Adipocyte (in vitro differentiated cells): ENCODE results near the gene C6orf141.

ENCODE experiments used
- DNase-seq: peaks from one replicate; pipeline ENCODE4 v3.0.0-alpha.2; 2015; ENCODE audit warnings: low read depth
- H3K27me3 ChIP-seq: replicated peaks from 2 replicates; pipeline ENCODE4 v1.7.0; 2013; ENCODE audit warnings: mild to moderate bottlenecking, low read length, moderate library complexity; ENCODE audit not compliant: control insufficient read depth, insufficient read depth
- H3K36me3 ChIP-seq: 2 replicates; pipeline ENCODE4 v1.7.0; 2013; ENCODE audit warnings: low read length, mild to moderate bottlenecking, moderate library complexity; ENCODE audit not compliant: control insufficient read depth, insufficient read depth, severe bottlenecking
- H3K4me1 ChIP-seq: 2 replicates; pipeline ENCODE4 v1.7.0; 2013; ENCODE audit warnings: mild to moderate bottlenecking, low read length, moderate library complexity; ENCODE audit not compliant: control insufficient read depth, insufficient read depth
- H3K4me3 ChIP-seq: 2 replicates; pipeline ENCODE4 v1.7.0; 2013; ENCODE audit warnings: mild to moderate bottlenecking, low read length, moderate library complexity
- H3K9ac ChIP-seq: 2 replicates; pipeline ENCODE4 v1.7.0; 2013; ENCODE audit warnings: mild to moderate bottlenecking, low read length, moderate library complexity
- H3K9me3 ChIP-seq: 2 replicates; pipeline ENCODE4 v1.7.0; 2013; ENCODE audit warnings: mild to moderate bottlenecking, low read length, moderate library complexity; ENCODE audit not compliant: control insufficient read depth

The C6orf141 gene

GRCh38 chr6:49555951-49556350 lies 5.5 kb downstream of the C6orf141 start:
- no peak overlapping the region for H3K9ac ChIP-seq
- H3K4me3 ChIP-seq, result no peak overlapping the region
- H3K4me1 ChIP-seq, result peaks cover 17% of the 10 kb centered on the region
- no peaks in the 10 kb centered on the region for H3K9me3 ChIP-seq
- peaks cover 18% of the 10 kb centered on the region for H3K27me3 ChIP-seq
- no peaks in the 10 kb centered on the region for H3K36me3 ChIP-seq
- DNase-seq, result no peak

- no peak overlapping the region for H3K9ac ChIP-seq
- no peaks in the 10 kb centered on the region for H3K36me3 ChIP-seq
- peaks cover 13% of the 10 kb centered on the region for H3K4me1 ChIP-seq
- DNase-seq, result no peak
- H3K27me3 ChIP-seq, result peaks cover 14% of the 10 kb centered on the region
- H3K9me3 ChIP-seq, result no peaks in the 10 kb centered on the region
- no peak overlapping the region for H3K4me3 ChIP-seq
These were observed 6.0 kb downstream of the C6orf141 start for GRCh38 chr6:49556429-49556837.

- peaks cover 6% of the 10 kb centered on the region for H3K27me3 ChIP-seq
- no peak overlapping the region for H3K9ac ChIP-seq
- H3K36me3 ChIP-seq, result no peaks in the 10 kb centered on the region
- H3K9me3 ChIP-seq, result no peaks in the 10 kb centered on the region
- no peak for DNase-seq
- peaks cover 9% of the 10 kb centered on the region for H3K4me1 ChIP-seq
- H3K4me3 ChIP-seq, result no peak overlapping the region
These were observed 6.7 kb downstream of the C6orf141 start for GRCh38 chr6:49557177-49557576.

- H3K9me3 ChIP-seq, result no peaks in the 10 kb centered on the region
- H3K4me1 ChIP-seq, result peaks cover 9% of the 10 kb centered on the region
- no peaks in the 10 kb centered on the region for H3K27me3 ChIP-seq
- DNase-seq, result no peak
- no peaks in the 10 kb centered on the region for H3K36me3 ChIP-seq
- no peak overlapping the region for H3K4me3 ChIP-seq
- no peak overlapping the region for H3K9ac ChIP-seq
These were observed 7.8 kb downstream of the C6orf141 start for GRCh38 chr6:49558238-49558637.

- peaks cover 4% of the 10 kb centered on the region for H3K27me3 ChIP-seq
- H3K36me3 ChIP-seq, result no peaks in the 10 kb centered on the region
- DNase-seq, result no peak
- H3K4me1 ChIP-seq, result no peaks in the 10 kb centered on the region
- no peak overlapping the region for H3K9ac ChIP-seq
- H3K9me3 ChIP-seq, result no peaks in the 10 kb centered on the region
- H3K4me3 ChIP-seq, result no peak overlapping the region
These were observed 12.8 kb downstream of the C6orf141 start for GRCh38 chr6:49563006-49563886.

GRCh38 chr6:49564552-49564951 lies 14.1 kb downstream of the C6orf141 start:
- DNase-seq, result no peak
- peaks cover 4% of the 10 kb centered on the region for H3K27me3 ChIP-seq
- no peak overlapping the region for H3K9ac ChIP-seq
- H3K36me3 ChIP-seq, result no peaks in the 10 kb centered on the region
- H3K9me3 ChIP-seq, result no peaks in the 10 kb centered on the region
- H3K4me3 ChIP-seq, result no peak overlapping the region
- no peaks in the 10 kb centered on the region for H3K4me1 ChIP-seq

- no peak overlapping the region for H3K4me3 ChIP-seq
- no peak overlapping the region for H3K9ac ChIP-seq
- peaks cover 4% of the 10 kb centered on the region for H3K27me3 ChIP-seq
- H3K4me1 ChIP-seq, result no peaks in the 10 kb centered on the region
- H3K36me3 ChIP-seq, result no peaks in the 10 kb centered on the region
- no peaks in the 10 kb centered on the region for H3K9me3 ChIP-seq
- no peak for DNase-seq
These were observed 14.8 kb downstream of the C6orf141 start for GRCh38 chr6:49565261-49565660.

GRCh38 chr6:49565855-49566254 lies 15.4 kb downstream of the C6orf141 start:
- no peak overlapping the region for H3K9ac ChIP-seq
- no peaks in the 10 kb centered on the region for H3K36me3 ChIP-seq
- no peaks in the 10 kb centered on the region for H3K4me1 ChIP-seq
- DNase-seq, result no peak
- H3K4me3 ChIP-seq, result no peak overlapping the region
- peaks cover 4% of the 10 kb centered on the region for H3K27me3 ChIP-seq
- no peaks in the 10 kb centered on the region for H3K9me3 ChIP-seq

GRCh38 chr6:49570474-49571079 lies 20.1 kb downstream of the C6orf141 start:
- Histone ChIP-seq H3K36me3 (no peaks in the 10 kb centered on the region), H3K9me3 (no peaks in the 10 kb centered on the region), H3K9ac (no peak overlapping the region), H3K4me1 (no peaks in the 10 kb centered on the region), H3K4me3 (no peak overlapping the region), H3K27me3 (no peaks in the 10 kb centered on the region)
- DNase-seq, result no peak

- DNase-seq, result no peak
- no peaks in the 10 kb centered on the region for H3K9me3 ChIP-seq
- no peak overlapping the region for H3K9ac ChIP-seq
- H3K4me1 ChIP-seq, result peaks cover 2% of the 10 kb centered on the region
- H3K36me3 ChIP-seq, result no peaks in the 10 kb centered on the region
- H3K4me3 ChIP-seq, result no peak overlapping the region
- H3K27me3 ChIP-seq, result no peaks in the 10 kb centered on the region
These were observed 26.1 kb downstream of the C6orf141 start for GRCh38 chr6:49576618-49577017.

- Histone ChIP-seq H3K27me3 (no peaks in the 10 kb centered on the region), H3K4me3 (no peak overlapping the region), H3K4me1 (peaks cover 2% of the 10 kb centered on the region), H3K9me3 (no peaks in the 10 kb centered on the region), H3K36me3 (no peaks in the 10 kb centered on the region), H3K9ac (no peak overlapping the region)
- no peak for DNase-seq
These were observed 29.2 kb downstream of the C6orf141 start for GRCh38 chr6:49579649-49580048.
